ENCODE measurements around the gene FAM9C.

The FAM9C gene

GRCh38 chrX:13007519-13008188, 36.8 kb downstream of the FAM9C start:
- DNase-seq (ENCODE audit: low read depth) = no peak

GRCh38 chrX:13005661-13006473, 38.6 kb downstream of the FAM9C start:
- DNase-seq (ENCODE audit: low read depth) = no peak

DNA sequence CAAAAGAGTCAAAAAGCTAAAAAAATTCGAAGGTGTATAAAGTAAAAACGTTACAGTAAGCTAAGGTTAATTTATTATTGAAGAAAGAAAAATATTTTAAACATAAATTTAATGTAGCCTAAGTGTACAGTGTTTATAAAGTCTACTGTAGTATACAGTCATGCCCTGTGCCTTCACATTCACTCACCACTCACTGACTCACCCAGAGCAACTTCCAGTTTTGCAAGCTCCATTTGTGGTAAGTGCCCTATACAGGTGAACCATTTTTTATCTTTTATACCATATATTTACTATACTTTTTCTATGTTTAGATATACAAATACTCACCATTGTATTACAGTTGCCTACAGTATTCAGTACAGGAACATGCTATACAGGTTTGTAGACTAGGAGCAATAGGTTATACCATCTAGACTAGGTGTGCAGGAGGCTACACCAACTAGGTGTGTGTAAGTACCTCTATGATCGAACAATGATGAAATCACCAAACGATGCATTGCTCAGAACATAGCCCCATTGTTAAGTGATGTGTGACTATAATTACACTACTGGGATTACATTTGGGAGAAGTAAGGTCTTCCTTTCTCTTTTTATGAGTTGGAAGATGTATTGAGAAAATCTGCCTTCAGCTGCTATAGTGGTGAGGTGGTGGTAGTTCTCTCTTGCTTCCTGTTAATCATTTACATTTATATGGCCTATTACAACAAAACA, 42.3 kb downstream of the FAM9C start:
- no peak for DNase-seq (ENCODE audit: low read depth)

GRCh38 chrX:13001097-13001496, 43.3 kb downstream of the FAM9C start:
- no peak for DNase-seq (ENCODE audit: low read depth)

DNA sequence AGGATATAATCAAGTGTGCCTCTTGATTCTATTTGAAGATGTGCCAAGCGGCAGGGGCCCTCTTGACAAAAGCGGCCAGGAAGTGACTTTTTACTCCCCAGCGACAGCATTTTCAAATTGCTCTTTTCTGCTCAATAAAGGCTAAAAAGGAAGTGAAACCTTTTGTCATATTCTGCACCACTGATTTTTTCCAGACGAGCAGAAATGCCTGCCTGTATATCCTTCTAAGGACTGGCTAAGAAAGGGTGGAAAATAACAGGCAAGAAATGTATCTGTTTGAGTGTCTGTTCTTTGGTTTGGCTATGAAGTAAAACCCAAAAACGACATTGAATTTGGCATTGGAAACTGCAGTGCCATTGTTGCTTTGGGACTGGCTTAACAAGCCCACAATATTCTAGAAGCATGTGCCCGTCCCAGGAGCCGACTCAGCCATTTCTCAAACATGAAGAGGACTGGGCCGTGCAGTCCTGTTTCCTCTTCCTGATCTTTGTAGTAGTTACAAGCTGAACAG, 44.1 kb downstream of the FAM9C start:
- DNase-seq (ENCODE audit: low read depth) = peak; percentile 13

DNA sequence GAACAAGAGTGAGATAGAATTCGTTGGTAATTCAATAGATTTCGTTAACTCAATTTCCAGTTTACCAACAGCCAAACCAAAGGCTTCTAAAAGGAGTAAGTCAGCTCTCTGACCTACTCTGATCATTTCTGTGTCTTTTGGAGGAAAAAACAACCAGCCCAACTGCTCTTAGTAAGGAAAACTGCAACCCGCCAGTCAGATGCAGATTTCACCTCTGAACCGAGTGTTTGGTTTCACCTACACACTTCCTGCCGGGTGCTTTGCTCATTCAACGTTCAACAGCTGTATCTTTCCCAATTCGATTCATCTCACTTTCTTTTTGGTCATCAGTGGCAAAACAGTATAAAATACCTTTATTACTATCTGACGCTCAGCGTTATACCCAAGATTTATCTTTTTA, 45.0 kb downstream of the FAM9C start:
- peak; percentile 18 for DNase-seq (ENCODE audit: low read depth)

- no peak for DNase-seq (ENCODE audit: low read depth)
Measured at GRCh38 chrX:12997906-12998687, 46.3 kb downstream of the FAM9C start.

GRCh38 chrX:12996934-12997435, 47.4 kb downstream of the FAM9C start:
- no peak for DNase-seq (ENCODE audit: low read depth)

GRCh38 chrX:12994321-12994720, 50.1 kb downstream of the FAM9C start:
- no peak for DNase-seq (ENCODE audit: low read depth)

DNA sequence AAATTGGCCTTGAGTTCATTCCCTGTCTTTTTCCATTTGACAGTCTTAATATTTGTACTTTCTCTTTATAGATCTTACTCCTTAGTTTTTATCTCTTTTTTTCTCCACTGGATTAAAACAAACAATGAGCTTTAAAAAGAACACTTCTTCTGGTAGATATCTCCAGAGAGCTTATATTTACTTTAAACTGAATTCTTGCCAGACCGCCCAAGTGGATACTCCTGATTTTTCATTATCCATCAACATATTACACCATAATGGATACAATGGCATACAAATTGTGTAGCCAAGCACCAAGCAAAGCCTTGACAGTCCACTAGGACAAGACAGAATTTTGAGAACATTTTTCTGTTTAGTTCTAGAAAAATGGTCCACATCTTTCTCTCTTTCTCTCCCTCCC, 50.6 kb downstream of the FAM9C start:
- DNase-seq (ENCODE audit: low read depth) = no peak

- no peak for DNase-seq (ENCODE audit: low read depth)
Measured at GRCh38 chrX:12992544-12993118, 51.8 kb downstream of the FAM9C start.

GRCh38 chrX:12991575-12991974, 52.8 kb downstream of the FAM9C start:
- no peak for DNase-seq (ENCODE audit: low read depth)

DNA sequence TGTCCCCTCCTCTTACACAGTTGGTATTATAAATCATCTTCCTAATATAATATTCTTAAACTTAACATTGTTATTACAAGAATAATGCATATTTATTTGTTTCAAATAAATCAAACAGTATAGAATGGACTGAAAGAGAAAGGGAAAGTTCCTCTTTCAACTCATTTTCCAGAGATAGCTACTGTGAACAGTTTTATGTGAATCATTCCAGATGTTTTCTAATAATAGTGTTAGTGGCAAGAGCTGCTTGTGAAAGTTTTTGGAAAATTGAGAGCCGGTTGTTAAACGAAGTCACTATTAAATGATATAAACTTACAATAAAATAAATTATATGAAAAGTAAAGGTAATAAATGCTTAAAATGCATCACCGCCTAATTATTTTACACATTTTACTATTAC, 55.0 kb downstream of the FAM9C start:
- no peak for DNase-seq (ENCODE audit: low read depth)

DNA sequence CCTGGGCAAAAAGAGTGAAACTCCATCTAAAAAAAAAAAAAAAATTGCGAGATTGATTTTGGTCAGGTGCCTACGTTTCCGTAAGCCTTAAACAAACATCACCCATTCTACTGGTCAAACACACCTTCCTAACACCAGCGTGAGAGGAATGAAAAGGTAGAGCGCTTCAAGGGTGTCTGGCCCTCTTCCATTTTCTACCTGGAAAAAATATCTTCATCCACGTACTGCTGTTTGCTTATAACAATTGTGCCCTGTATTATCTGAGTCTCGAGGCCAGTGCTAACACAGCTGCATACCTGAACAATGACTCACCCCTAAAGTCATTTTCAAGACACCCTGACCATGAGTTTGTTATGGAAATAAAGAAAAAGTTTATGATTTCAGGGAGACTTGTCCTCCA, 55.6 kb downstream of the FAM9C start:
- DNase-seq (ENCODE audit: low read depth) = no peak

DNA sequence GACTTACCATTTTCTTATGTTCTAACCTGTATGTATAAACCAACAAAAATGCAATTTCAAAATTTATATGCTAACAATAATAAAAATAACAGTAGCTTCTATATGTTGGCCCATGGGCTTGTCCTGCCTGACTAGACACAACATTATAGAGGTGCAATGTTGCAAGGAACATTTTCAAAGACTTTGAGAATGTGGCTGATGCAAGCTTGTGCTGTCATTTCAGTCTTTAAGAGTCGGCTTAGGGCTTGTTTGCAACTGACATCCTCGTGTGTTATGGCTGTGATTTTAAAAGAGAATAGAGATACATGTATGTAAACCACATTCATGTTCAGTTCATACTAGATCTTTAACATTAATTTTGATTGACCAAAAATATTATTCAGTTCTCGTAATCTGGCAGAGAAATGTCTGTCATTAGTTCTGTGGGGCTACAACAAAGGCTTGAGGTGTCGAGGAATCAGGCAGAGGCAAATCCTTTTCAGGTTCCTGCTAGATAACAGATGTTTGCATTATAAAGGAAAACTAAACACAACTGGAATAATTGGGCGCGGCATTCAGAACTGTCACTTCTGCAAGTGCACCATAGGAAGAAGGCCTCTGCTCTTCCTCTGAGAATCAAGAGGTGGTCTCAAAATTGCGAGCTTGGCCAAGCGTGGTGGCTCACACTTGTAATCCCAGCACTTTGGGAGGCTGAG, 56.4 kb downstream of the FAM9C start:
- no peak for DNase-seq (ENCODE audit: low read depth)

GRCh38 chrX:12987340-12987739, 57.1 kb downstream of the FAM9C start:
- DNase-seq (ENCODE audit: low read depth) = no peak

GRCh38 chrX:12986886-12987285, 57.5 kb downstream of the FAM9C start:
- DNase-seq (ENCODE audit: low read depth) = no peak

DNA sequence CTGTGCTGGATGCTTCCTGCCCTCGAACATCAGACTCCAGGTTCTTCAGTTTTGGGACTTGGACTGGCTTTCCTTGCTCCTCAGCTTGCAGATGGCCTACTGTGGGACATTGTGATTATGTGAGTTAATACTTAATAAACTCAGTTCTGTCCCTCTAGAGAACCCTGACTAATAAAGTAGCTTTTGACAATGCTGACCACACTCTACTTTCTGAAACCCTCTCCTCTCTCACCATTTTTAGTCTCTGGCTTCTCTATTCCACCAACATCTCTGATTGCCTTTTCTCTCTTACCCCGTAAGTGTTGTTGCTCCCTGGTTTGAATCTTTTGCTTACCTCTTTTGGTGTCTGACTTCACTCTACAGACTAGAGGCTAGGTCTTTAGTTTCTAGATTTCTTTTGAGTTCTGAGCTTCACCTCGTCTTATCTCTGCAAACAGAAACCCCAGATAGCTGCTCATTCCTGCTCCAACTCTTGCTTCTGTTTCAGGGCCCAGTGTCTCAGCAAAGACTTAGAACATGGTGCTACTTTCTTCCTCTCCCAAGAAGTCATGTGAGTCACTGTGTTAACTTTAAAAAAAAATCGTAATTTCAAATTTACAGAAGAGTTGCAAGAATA, 58.1 kb downstream of the FAM9C start:
- no peak for DNase-seq (ENCODE audit: low read depth)
